Stimulated activated CD4-positive, alpha-beta T cell treated with anti-CD3 and anti-CD28 coated beads, Interleukin-15, amount 100 ng/mL, for 1 hour (primary cell): ENCODE results near the gene DOCK1.

ENCODE experiments used
- DNase-seq, 2 donors: peaks; one replicate each; pipeline ENCODE4 v3.0.0-alpha.2; 2020; ENCODE audit warnings: low read depth in 1 of 2, low spot score in 1 of 2

The DOCK1 gene

DNA sequence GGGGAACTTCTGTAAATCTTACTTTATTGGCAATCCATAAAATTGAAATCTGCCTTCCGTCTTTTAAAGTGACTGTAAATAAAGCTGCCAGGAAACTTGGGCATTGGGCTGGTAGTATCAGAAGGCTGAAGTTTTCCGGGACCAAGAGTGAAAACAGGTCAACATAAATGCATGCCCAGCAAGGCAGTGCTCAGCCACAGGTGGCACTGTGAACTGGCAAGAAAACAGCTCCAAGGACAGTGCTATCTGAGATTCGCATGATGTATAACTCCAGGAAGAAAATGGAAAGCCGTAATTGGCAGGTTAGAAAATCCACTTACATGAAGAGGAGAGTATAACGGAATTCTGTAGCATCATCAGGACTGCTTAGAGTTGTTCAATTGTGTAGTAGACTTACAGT lies 293.1 kb downstream of the DOCK1 start:
- DNase-seq: no peak

DNA sequence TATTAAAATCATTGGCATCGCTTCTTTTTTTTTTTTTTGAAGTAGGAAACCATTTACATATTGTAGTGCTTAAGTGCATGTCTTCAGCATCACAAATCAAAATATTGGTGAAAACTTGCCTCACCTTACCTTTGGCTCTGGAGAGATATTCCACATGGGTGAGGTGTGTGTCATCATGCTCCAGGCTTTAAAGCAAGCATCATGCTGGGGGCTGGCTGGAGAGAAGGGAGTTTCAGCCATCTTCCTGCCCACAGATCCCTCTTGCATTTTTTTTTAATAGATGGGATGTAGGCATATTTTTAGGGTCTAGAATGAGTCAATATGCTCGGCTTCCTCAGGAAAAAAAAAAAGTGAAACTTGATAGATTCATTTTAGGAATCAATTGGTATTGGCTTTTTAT lies 293.5 kb downstream of the DOCK1 start:
- DNase-seq: no peak

DNA sequence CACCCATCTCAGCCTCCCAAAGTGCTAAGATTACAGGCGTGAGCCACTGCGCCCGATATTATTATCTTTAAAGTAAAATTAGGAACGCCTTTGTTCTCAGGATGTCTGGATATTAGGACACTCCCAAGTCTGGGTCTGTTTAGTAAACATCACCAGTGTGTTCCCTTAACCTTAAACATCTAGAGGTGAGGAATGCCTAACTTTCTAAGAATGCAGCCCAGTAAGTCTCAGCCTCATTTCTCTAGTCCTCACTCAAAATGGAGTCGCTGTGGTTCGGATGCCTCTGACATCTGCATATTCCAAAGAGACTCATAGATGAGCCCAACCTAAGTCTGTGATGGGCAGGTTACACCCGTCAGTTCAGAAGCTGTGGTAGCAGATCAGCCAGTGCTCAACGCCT lies 295.4 kb downstream of the DOCK1 start:
- no peak for DNase-seq

DNA sequence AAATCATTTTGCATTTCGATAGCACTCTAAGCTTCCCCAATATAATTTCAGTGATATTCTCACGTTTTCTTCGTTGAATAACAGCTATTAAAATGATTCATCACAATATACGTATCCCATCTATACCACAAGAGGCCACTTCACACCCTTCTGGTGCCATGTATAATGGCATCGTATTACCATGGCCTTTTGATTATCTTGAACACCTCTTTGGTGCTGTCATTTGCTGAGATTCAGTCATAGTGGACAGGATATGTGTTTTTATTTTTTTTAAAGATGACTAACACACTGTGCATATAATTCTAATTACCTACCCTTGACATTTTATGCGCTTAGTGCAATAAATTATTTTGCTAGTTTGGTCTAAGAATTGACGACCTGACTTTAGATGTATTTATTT lies 297.8 kb downstream of the DOCK1 start:
- DNase-seq: no peak

DNA sequence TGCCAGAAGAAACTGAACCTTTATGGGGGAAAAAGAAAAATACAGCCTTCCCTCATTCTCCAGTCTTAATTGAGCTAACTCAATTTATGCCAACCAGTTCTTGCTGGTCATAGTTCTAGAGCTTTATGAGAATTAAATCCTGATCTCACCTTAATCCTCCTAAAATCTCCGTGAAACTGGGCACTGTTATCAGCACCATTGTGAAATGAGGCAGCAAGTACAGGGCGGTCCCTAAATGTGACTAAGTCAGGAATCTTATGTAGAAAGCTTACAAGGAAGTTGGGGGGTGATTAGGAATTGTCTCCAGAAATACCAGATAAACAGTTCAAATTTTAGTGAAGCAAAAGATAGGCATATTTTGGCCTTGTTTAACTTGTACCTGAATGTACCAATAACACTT lies 301.9 kb downstream of the DOCK1 start:
- no peak for DNase-seq

DNA sequence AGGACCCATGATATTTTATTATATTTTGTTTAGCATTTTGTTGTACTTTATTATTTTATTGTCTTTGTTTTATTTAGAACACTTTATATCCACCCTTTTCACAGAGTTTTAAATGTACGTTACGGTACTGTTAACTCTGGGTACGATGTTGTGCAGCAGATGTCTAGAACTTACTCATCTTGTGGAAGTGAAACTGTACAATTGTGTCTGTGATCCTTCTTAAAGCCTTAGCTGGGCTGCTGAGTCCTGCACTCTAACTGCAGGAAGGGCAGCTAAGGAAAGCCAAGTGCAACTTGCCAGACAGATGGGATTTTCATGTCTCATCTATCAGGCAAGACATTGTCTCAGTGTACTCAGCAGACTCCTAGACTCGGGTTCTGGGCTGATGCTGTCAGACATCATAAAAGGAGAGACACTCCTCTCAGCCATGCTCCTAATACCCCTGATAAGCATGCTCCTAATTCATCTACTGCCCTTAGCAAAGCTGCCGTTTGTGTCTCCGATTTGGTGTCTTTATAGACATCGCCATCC lies 305.8 kb downstream of the DOCK1 start:
- DNase-seq: no peak

DNA sequence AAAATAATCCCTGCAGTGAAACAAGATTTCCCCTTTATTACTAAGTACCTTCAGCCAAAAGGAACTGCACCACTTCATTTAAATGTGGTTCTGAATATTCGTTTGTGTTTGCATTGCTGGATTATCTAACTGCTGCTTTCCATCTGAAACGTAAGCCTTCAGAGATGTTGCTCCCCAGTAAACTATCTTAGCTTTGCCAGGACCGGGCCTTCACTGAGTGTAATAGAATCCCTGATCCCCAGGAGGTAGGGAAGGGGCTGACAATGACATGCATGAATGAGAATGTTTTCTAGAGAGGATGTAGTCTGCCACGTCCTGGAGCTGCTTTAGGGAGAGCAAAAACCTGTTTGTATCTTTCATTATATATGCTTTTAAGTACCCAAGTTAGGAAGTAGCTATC lies 310.6 kb downstream of the DOCK1 start:
- DNase-seq: no peak

DNA sequence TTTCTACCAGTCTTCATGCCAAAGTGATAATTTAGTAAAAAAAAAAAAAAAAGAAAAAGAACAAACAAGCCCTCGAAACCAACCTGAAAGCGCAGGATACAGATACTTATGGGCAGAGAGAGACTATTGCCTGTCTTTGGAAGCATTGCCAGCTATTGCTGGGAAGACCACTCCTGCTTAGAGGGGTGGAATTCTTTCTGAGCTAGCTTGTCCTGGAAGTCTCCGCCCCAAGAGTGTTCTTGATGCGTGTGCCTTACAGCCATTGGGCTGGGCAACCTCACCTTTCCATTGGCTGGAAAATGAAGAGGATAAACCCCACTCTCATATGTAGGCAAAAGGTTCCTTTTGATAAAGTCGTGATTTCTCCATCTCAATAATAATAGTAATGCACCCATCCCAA lies 311.0 kb downstream of the DOCK1 start:
- DNase-seq: no peak

DNA sequence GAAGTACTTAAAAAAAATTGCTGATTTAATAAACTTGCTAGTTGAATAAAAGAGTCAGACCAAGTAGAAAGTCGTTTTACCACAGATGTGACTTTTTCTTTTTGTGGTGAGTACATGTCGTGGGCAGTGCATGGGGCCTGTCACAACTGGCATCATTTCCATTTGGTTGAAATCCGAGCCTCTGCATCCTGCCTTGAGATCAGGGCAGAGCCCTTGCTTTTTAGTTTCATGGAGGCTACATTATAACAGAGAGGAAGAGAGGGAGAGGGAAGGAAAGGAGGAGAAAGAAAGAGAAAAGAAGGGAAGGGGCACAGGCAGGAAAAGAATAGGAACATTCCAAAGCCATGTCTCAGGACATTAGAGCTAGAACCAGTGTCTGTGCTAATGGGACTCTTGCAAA lies 311.6 kb downstream of the DOCK1 start:
- no peak for DNase-seq

DNA sequence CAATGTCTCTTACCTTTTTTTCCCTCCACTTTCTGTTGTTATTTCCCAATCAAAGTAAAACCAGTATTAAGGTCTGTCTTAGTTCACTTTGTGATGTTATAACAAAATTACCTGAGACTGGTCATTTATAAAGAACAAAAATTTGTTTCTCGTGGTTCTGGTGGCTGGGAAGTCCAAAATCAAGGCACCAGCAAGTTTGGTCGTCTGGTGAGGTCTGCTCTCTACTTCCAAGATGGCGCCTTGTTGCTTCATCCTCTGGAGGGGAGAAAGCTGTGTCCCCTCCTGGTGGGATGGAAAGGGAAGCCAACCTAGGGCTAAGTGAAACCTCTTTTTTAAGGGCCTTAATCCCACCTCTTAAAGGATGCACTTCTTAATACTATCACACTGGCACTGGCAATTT lies 313.4 kb downstream of the DOCK1 start:
- DNase-seq: no peak

DNA sequence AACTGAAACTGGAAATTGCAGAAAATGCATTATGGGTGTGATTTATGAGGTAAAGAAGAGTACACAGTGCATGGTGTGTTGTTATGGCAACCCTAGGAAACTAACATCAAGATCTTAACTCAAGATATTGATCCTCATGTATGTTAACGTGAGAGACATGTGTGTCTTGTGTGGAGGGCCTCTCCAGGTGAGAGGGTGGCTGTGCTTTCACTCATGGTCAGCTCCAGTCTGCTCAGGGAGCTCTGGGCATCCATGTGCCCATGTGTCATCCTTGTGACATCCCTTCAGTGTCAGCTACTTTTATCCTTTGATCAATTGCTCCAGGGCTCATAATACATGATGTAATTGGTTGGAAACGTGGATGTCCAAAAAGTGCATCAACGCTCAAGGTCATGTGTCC lies 316.1 kb downstream of the DOCK1 start:
- no peak for DNase-seq

DNA sequence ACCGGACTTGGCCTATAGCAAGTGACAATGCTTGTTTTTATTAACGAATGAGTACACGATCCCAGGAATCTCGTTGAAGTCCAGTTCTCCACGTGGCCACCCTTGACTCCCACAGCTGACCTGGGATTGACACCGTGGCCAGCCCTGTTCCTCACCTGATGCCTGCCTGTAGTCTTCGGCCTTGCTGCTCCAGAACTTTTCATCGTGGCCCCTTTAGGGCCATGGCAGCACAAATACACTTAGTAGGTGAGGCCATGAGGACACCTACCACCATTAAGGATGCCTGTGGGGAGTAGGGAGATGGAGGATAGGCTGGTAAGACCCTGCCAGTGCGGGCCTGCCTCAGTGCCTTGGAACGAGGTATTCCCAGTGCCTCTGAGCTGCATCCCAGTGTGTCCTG lies 321.8 kb downstream of the DOCK1 start:
- no peak for DNase-seq

DNA sequence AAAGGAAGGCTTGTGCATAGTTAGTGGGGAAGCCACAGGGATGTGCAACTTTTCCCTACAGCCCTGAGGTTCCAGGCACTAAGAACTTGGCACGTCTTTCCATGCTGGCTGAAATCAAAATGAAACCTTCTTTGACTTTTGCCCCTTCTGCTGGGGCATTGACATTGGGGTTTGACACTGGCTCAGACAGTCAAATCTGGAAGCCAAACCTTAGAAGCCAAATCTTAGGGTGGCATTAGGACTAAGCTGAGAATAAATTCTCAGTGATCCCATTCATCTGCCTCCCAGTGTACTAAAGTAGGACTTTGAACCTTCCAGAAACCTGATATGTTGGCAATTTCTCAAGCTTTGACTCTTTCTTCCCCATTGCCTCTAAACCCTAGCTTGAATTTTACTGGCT lies 322.4 kb downstream of the DOCK1 start:
- no peak for DNase-seq

DNA sequence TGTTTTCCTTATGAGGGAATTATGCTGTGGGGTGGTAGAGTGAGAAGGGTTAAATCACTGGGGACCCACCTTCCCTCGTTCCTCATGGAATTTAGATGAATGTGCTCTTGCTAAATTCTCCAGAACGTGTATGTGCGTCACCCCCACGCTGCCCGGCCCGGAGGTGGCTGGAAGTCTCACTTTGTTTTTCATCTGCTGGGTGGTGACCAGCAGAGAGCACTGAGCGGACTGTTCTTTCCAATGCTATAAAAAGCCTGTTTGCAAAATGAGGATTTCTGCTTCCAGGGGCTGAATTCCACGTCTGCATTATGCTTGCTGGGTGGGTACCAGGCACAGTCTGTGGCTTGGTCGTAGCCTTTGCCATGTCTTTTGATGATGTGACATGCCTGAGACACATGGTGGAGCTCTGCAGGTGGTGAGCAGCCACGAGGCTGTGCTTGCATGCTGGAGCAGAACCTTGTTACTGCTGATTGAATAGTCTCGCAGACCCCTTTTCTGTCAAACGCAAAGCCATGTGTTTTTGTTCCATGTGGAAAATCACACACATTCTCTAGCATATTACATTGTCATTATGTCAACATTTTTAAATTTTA lies 323.1 kb downstream of the DOCK1 start:
- no peak for DNase-seq

DNA sequence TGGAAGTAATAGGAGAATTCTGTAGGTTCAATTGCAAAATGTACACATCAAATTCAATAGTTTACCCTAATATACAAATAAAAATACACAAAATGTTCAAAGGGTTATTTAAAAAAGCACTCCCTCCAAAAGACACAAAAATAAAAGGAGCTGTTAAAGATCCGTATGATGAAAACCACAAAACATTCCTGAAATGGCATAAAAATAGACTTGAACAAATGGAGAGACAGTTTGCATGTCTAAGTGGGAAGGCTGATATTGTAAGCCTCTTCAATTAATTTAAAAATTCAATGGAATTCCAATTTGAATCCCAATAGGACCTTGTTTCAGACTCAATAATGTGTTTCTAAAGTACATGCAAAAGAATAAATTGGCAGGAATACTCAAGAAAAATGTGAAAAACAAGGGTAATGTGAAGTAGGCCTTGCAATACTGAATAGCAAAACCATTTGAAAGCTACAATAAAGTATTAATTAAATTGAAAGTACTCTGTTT lies 329.1 kb downstream of the DOCK1 start:
- DNase-seq: no peak

DNA sequence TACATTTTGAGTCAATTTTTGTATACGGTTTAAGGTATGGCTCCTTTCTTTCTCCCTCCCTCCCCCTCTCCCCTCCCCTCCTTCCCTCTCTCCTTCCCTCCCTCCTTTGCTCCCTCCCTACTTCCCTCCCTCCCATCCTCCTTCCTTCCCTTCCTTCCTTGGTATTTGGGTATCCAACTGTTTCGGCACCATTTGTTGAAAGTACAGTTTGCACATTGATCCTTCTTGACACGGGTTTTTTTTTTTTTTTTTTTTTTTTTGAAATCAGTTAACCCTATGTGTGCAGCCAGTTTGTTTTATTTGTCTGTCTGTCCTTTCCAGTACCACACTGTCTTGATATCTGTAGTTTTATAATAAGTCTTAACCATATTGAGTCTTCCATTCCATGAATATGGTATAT lies 331.0 kb downstream of the DOCK1 start:
- DNase-seq: no peak

DNA sequence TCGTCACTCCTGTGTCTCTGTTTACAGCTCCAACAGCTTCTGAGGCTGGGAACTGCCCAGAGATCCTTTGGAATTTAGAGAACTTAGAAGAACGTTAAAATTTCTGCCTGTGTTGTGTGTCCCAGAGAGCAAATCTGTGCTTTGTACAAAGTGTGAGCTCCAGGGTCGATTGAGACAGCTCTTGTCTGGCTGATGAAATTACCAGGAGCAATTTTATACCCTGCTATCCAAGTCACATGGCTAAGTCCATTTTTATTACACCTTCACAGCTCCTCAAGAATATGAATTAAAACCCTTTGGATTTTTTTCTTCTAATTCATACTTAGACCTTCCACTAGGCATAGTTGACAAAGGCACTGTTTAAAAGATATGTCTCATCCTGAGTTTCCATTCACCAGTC lies 337.7 kb downstream of the DOCK1 start:
- DNase-seq: no peak

DNA sequence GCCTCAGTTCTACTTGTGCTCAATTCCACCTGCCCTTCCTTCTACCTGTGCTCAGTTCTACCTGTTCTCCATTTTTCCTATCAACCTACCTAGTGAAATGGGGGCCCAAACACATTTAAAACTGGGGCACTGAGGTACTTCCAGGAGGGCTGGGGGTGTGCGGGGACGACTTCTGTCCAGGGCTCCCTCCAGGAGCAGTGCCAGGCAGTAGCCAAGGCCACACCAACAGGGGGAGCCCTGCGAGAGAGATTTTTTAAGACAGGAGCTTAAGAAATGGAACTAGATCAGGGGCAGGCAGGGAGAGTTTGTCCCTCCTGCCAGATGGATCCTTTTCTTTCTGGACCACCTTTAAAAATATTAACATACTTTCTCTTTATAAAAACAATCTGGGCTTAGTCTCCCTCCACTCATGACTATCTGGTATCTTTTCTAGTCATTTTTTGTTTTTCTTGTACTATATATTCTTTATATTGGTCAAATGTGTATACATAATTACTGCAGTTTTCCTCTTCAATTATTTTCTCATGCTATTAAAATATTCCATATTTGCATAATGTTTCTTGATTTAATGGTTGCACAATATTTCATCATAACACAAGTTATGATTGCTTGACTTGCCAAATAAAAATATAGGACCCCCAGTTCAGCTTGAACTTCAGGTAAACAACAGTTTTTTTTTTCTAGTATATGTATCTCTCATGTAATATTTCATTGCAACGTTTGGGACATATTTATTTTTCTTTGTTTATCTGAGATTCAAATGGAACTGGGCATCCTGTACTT lies 338.5 kb downstream of the DOCK1 start:
- DNase-seq: no peak

DNA sequence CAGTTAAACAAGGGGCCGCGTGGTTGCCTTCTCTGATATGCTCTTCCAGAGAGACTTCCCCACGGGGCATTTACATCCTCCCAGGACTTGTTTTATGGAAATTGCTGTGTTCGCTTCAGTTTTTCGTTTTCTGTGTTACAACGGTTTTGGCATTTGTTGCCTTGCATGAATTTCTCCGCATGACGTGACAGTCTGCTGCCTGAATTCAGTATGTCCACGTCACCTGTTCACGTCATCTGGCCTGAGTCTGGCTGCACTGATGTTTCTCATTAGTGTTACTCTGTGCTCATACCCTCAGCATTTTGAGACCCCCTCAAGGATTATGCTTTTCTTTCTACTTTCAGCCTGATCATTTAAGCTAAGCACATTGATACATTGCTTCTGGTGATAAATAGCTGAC lies 340.2 kb downstream of the DOCK1 start:
- DNase-seq: no peak

DNA sequence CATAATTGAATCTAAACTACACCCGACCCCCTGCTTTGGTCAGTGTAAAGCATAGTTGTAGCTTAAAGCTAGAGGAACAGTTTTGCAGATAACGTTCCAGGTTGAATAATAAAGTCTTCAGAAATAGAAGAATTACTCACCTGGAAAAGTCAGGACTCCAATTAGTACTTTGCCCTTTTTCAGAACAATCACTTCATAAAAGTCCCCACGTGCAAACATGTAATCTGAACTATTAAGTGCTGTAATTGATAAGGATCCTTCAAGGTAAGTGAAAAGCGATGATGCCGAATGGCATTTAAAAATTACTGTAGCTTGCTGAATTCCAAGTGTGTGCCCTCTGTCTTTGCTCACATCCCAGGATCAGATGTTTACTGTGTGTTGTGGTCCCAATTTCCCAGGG lies 344.8 kb downstream of the DOCK1 start:
- no peak for DNase-seq

DNA sequence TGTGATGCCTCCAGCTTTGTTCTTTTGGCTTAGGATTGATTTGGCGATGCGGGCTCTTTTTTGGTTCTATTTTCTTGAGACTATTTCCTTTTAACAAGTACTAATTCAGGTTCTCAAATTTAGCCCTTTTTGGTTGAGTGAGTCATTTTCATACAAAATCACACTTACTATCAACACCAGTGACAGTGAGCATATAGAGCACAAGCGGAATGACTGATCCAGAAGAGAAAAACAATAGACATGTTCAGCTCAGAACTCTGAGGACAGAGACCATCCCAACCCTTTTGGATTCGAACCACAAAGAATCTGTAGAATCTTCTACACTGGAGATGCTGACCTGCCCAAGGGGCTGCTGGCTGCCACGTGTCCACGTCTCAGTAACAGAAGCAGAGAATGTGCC lies 347.6 kb downstream of the DOCK1 start:
- no peak for DNase-seq

DNA sequence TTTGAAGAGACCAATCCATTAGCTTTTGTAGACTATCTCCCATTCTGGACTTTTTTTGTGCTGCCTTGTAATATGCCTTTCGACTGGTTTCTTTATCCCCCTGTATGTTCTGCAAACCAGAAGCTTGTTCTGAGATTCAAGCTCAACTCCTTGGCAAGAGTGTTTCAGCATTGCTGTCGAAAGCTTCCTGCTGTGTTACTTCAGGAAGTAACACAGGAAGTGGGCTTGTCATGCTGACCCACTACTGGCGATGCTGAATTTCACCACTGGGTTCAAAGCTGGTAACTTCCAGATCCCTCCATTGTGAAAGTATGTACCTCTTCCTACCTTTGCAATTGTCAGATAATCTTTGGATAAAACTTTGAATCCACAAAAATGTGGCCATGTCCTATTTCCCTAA lies 349.0 kb downstream of the DOCK1 start:
- no peak for DNase-seq

DNA sequence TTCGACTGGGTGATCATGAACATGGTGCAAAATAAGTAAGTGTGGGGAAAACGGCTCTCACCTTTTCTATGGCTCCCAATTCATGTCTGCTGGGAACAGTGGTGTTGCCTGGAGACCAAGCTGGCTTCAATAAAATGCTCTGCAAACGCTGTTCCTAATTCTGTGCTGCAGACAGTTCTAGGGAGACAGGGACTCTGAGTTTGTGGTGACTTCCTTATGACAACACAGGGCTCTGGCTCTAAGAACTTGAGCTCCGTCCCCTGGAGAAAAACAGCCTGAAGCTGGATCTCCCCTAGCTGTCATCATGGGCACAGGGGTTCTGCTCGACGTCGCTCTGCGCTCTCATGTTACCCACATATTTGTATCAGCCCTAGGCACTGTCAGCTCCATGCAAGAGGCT lies 352.2 kb downstream of the DOCK1 start:
- DNase-seq: no peak
